Heart left ventricle (tissue), 16 donors: ENCODE data around the gene ZNF670. TPM values are rescaled to one million over a fixed set of nuclear protein-coding genes. Genes with fewer than 3 reads are reported as not detected.
"Not testable (repeated sequence)": the region's sequence is repeated elsewhere in the genome, so short reads cannot be mapped to it uniquely, and the experiment has no call there.

ENCODE experiments used
- ATAC-seq, 4 donors: fragments of 200-7000 bp; cut with Tn5 transposase; one replicate each; pipeline ENCODE4 v1.9.1; 2020 to 2022; ENCODE audit warnings: moderate library complexity in 4 of 4, mild to moderate bottlenecking in 3 of 4, moderate number of reproducible peaks in 1 of 4
- DNase-seq, 5 donors: peaks; one replicate each; pipeline ENCODE4 v3.0.0-alpha.2; 2020
- H3K27ac ChIP-seq, 12 donors: fragments of 200-600 bp; sonication (generic) in 4 of 12; one replicate each; pipeline versions ENCODE4 v1.5.0 to v1.8.0; 2016 to 2022; ENCODE audit warnings: mild to moderate bottlenecking in 2 of 12
- H3K27me3 ChIP-seq, 9 donors: fragments of 200-600 bp; sonication (generic) in 2 of 9; one replicate each; pipeline versions ENCODE4 v1.5.1 to v1.8.0; 2016 to 2022; ENCODE audit warnings: mild to moderate bottlenecking in 3 of 9
- H3K36me3 ChIP-seq, 9 donors: fragments of 200-600 bp; sonication (generic) in 2 of 9; one replicate each; pipeline versions ENCODE4 v1.5.0 to v1.8.0; 2018 to 2022; ENCODE audit warnings: mild to moderate bottlenecking in 2 of 9
- H3K4me1 ChIP-seq, 12 donors: fragments of 200-600 bp; sonication (generic) in 4 of 12; one replicate each; pipeline versions ENCODE4 v1.5.0 to v1.8.0; 2016 to 2022; ENCODE audit warnings: mild to moderate bottlenecking in 3 of 12
- H3K4me3 ChIP-seq, 12 donors: fragments of 200-600 bp; sonication (generic) in 4 of 12; one replicate each; pipeline versions ENCODE4 v1.5.0 to v1.8.0; 2017 to 2022; ENCODE audit warnings: mild to moderate bottlenecking in 9 of 12, moderate library complexity in 4 of 12
- H3K9me3 ChIP-seq, 12 donors: fragments of 200-600 bp; sonication (generic) in 4 of 12; one replicate each; pipeline versions ENCODE4 v1.5.0 to v1.8.0; 2016 to 2022; ENCODE audit warnings: mild to moderate bottlenecking in 1 of 12
- POLR2A ChIP-seq, 2 donors: fragments of 450-650 bp; IDR thresholded peaks; one replicate each; pipeline ENCODE4 v1.6.1; 2017; ENCODE audit warnings: antibody characterized with exemption in 2 of 2, mild to moderate bottlenecking in 2 of 2, moderate library complexity in 2 of 2
- WGBS, 4 donors: extraction: QIAGEN DNeasy Blood & Tissue Kit in 2 of 4; methylation state at CpG; one replicate each; pipeline versions ENCODE4 v1.1.5 to v1.1.7; 2013 to 2018; 5-methylcytosine and 5-hydroxymethylcytosine counted together
- intact Hi-C, 10 donors: fragments of 100-400 bp; cut with DNase I; formaldehyde crosslinking; loops; one replicate each; pipeline versions ENCODE4 v1.11.1 to v1.14.2; 2022
- polyA plus RNA-seq, 2 donors: library from polyadenylated mRNA; stranded (reverse); fragments of 200-250 nt; gene quantifications; one replicate each; pipeline ENCODE4 v1.2.3, GENCODE V29; 2013
- total RNA-seq, 9 donors: library from RNA; depleted of rRNA in 2 of 9; stranded (reverse); fragments of >200 nt in 2 of 9; fragmentation: NEBNext Ultra II Directional in 3 of 9; extraction: Animal tissue kit (Norgen Biotek cat#: 25700) in 3 of 9; gene quantifications; one replicate each; pipeline versions ENCODE4 v1.1.0 to v1.2.4, GENCODE V29; 2016 to 2023
- TF ChIP-seq, protein P1 (sequence below), 12 donors: fragments of 200-600 bp; sonication (generic) in 4 of 12; IDR thresholded peaks; one replicate each; pipeline versions ENCODE4 v1.5.0 to v1.8.0; 2018 to 2022; ENCODE audit warnings: antibody characterized with exemption in 12 of 12, mild to moderate bottlenecking in 5 of 12
- donor health status: ischemic (EF 13 %, LVEDD 7.1; RV severe dilation, severe dysfunction).
- donor health status: healthy with polysubstance abuse.
- donor health status: DM: no; HTN: yes; CAD: no.
- donor health status: DM: no; HTN: no; CAD: no.
- donor health status: ischemic (EF 25% LVEDD 6.9; RV normal size, moderate dysfunction).
- donor health status: ischemic (EF 25% LVEDD 5.7; RV mildly dilated, moderate dysfunction).
- donor health status: healthy.
- donor health status: DM: yes; HTN: yes; CAD: no.
- donor health status: ischemic (EF 35%, LVEDD 5.7; RV mildly dilated, moderate dysfunction).
- donor health status: nonischemic (EF 11% LVEDD 7.7; RV severe dilation, severe dysfunction).
- donor health status: DM: yes; HTN: yes; CAD: no.
- donor health status: PGD.
- donor health status: ischemic (EF 29% LVEDD 5.4; RV normal size, mild dysfunction).
- donor health status: nonischemic (EF 23%, LVEDD 6.1; RV moderate dilation, normal function).

ZNF670 gene
- total and polyA plus RNA-seq, 11 donors = 0.46 to 3.6 (median 1.0) TPM

DNA sequence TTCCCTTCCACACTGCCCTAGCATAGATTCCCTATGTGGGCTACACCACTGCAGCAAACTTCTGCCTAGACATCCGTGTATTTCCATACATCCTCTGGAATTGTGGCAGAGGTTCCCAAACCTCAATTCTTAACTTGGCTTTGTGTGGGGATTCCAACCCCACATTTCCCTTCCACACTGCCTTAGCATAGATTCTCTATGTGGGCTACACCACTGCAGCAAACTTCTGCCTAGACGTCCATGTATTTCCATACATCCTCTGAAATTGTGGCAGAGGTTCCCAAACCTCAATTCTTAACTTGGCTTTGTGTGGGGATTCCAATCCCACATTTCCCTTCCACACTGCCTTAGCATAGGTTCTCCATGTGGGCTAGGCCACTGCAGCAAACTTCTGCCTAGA is 31.4 kb downstream of the ZNF670 start:
- no peak for TF ChIP-seq POLR2A (IDR thresholded peaks at IDR 0.05)
- intact Hi-C loops = loop anchor here in 4 of 10 donors (10.0 kb wide), 2 partner anchors 328 to 438 kb away; no protein-coding TSS in a partner anchor
- Histone ChIP-seq H3K4me1 (no peaks in the 10 kb centered on the region), H3K4me3 (no peak overlapping the region), H3K27me3 (no peaks in the 10 kb centered on the region), H3K9me3 (peaks cover 0 to 79% (median 22%) of the 10 kb centered on the region in 12 donors), H3K36me3 (no peaks in the 10 kb centered on the region), H3K27ac (no peak overlapping the region)
- ATAC-seq (no peak), DNase-seq (no peak)
- 94 to 99% (median 96%) methylated on average over 2 of the region's 2 CpGs for WGBS, 4 donors

GRCh38 chr1:247043406-247043805 is 35.2 kb downstream of the ZNF670 start:
- H3K27ac ChIP-seq = no peak overlapping the region
- peaks cover 0 to 78% (median 29%) of the 10 kb centered on the region in 12 donors for H3K9me3 ChIP-seq
- TF ChIP-seq, protein P1, sequence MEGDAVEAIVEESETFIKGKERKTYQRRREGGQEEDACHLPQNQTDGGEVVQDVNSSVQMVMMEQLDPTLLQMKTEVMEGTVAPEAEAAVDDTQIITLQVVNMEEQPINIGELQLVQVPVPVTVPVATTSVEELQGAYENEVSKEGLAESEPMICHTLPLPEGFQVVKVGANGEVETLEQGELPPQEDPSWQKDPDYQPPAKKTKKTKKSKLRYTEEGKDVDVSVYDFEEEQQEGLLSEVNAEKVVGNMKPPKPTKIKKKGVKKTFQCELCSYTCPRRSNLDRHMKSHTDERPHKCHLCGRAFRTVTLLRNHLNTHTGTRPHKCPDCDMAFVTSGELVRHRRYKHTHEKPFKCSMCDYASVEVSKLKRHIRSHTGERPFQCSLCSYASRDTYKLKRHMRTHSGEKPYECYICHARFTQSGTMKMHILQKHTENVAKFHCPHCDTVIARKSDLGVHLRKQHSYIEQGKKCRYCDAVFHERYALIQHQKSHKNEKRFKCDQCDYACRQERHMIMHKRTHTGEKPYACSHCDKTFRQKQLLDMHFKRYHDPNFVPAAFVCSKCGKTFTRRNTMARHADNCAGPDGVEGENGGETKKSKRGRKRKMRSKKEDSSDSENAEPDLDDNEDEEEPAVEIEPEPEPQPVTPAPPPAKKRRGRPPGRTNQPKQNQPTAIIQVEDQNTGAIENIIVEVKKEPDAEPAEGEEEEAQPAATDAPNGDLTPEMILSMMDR (IDR thresholded peaks at IDR 0.05) = peak in 8 of 12 donors; percentile 11 to 51 (median 30)
- no peak for TF ChIP-seq POLR2A (IDR thresholded peaks at IDR 0.05)
- peaks cover 0 to 11% (median 3%) of the 10 kb centered on the region in 9 donors for H3K36me3 ChIP-seq
- no peak overlapping the region for H3K4me3 ChIP-seq
- no peaks in the 10 kb centered on the region for H3K4me1 ChIP-seq
- ATAC-seq (no peak), DNase-seq (no peak)
- intact Hi-C loops = loop anchor here in 4 of 10 donors (5.0 to 10.0 kb wide), 3 partner anchors 329 to 441 kb away; no protein-coding TSS in a partner anchor
- H3K27me3 ChIP-seq = no peaks in the 10 kb centered on the region
- WGBS, 4 donors = 90 to 94% (median 92%) methylated on average over 5 of the region's 5 CpGs

GRCh38 chr1:247037511-247038320 is 40.9 kb downstream of the ZNF670 start:
- TF ChIP-seq POLR2A (IDR thresholded peaks at IDR 0.05) = no peak
- TF ChIP-seq, protein P1 (IDR thresholded peaks at IDR 0.05) = no peak
- Histone ChIP-seq H3K27ac (no peak overlapping the region), H3K4me3 (no peak overlapping the region), H3K36me3 (peaks cover 4 to 51% (median 19%) of the 10 kb centered on the region in 9 donors), H3K4me1 (no peaks in the 10 kb centered on the region), H3K27me3 (no peaks in the 10 kb centered on the region), H3K9me3 (peaks cover 2 to 98% (median 47%) of the 10 kb centered on the region in 12 donors)
- intact Hi-C loops = no loop called here
- 96 to 98% (median 97%) methylated on average over 6 of the region's 6 CpGs for WGBS, 4 donors
- ATAC-seq (no peak), DNase-seq (no peak)

- DNase-seq, H3K27me3 ChIP-seq, H3K27ac ChIP-seq, H3K4me1 ChIP-seq, ATAC-seq, intact Hi-C loops, H3K4me3 ChIP-seq: not testable (repeated sequence)
- Histone ChIP-seq H3K36me3 (peaks cover 0 to 30% (median 5%) of the 10 kb centered on the region in 9 donors), H3K9me3 (peaks cover 0 to 86% (median 41%) of the 10 kb centered on the region in 12 donors)
- 94 to 100% (median 96%) methylated on average over 1 to 24 of the region's 30 CpGs for WGBS, 4 donors
These were observed 46.3 kb downstream of the ZNF670 start for GRCh38 chr1:247032306-247032705.

Other genes with a start within 250 kb of the ZNF670 start
- 10 to 100 TPM; 17.9 to 39.7 (median 19.9) TPM for gene AHCTF1, start 146.9 kb downstream of the ZNF670 start, total RNA-seq
- 1 to 10 TPM; 6.3 to 8.8 TPM for gene AHCTF1, start 146.9 kb downstream of the ZNF670 start, polyA plus RNA-seq
- gene ZNF695, start 70.8 kb downstream of the ZNF670 start, total RNA-seq = under 1 TPM in 2 of 9 donors, not detected in 7; 0.06 to 0.53 TPM
- not detected for gene ZNF695, start 70.8 kb downstream of the ZNF670 start, polyA plus RNA-seq
- 1 to 10 TPM; 1.5 to 5.4 (median 3.2) TPM for gene ZNF669, start 25.5 kb upstream of the ZNF670 start, total RNA-seq
- 1 to 10 TPM; 2.4 to 3.2 TPM for gene ZNF669, start 25.5 kb upstream of the ZNF670 start, polyA plus RNA-seq
- 10 to 100 TPM in 5 of 9 donors, 1 to 10 TPM in 4; 7.8 to 13.8 (median 10.9) TPM for gene ZNF124, start 93.2 kb upstream of the ZNF670 start, total RNA-seq
- 1 to 10 TPM in 1 of 2 donors, under 1 TPM in 1; 0.30 to 1.7 TPM for gene ZNF124, start 93.2 kb upstream of the ZNF670 start, polyA plus RNA-seq
- not detected for gene VN1R5, start 177.3 kb upstream of the ZNF670 start, total RNA-seq
- gene VN1R5, start 177.3 kb upstream of the ZNF670 start, polyA plus RNA-seq = not detected